SK-N-SH (cell line): ENCODE results near the gene TULP4. TPM values are rescaled to one million over a fixed set of nuclear protein-coding genes. Genes with fewer than 3 reads are reported as not detected.
"Not testable (repeated sequence)": the region's sequence is repeated elsewhere in the genome, so short reads cannot be mapped to it uniquely, and the experiment has no call there.

Source experiments
- CTCF ChIA-PET: fragments of 300-600, 350-600 bp; formaldehyde crosslinking; extraction: SDS; loops from one replicate; lab custom pipeline; 2021; lab: Yijun Ruan, JAX
- POLR2A ChIA-PET: fragments of 350-600 bp; sonication (Branson Sonifier 250); formaldehyde crosslinking; extraction: SDS; loops from one replicate; lab custom pipeline; 2020; ENCODE audit warnings: antibody characterized with exemption, inconsistent platforms; lab: Yijun Ruan, JAX
- DNase-seq: peaks from one replicate; pipeline ENCODE4 v3.0.0; 2012
- H2AFZ ChIP-seq: fragments of 200-600 bp; sonication (generic); 2 replicates; pipeline ENCODE4 v1.8.1; 2016; ENCODE audit warnings: antibody characterized with exemption, mild to moderate bottlenecking, low read depth
- H3F3A ChIP-seq: fragments of 200-600 bp; sonication (generic); replicated peaks from 2 replicates; pipeline ENCODE3; 2016; ENCODE audit warnings: antibody characterized with exemption, mild to moderate bottlenecking; ENCODE audit not compliant: insufficient read depth
- H3K27ac ChIP-seq, 2 experiments: fragments of 200-500 bp in 1 of 2; fragments of 200-600 bp in 1 of 2; sonication (Bioruptor generic) in 1 of 2; sonication (generic), shearing (Covaris generic) in 1 of 2; 2 replicates each; pipeline versions ENCODE4 v1.5.1 to v1.6.1; 2014 to 2016; ENCODE audit warnings: low read depth in 2 of 2, inconsistent platforms in 1 of 2, low read length in 1 of 2, mild to moderate bottlenecking in 1 of 2, mixed read lengths in 1 of 2
- H3K27me3 ChIP-seq: fragments of 200-600 bp; sonication (generic), shearing (Covaris generic); 2 replicates; pipeline ENCODE4 v1.6.1; 2016; ENCODE audit warnings: mixed run types; ENCODE audit not compliant: insufficient read depth
- H3K36me3 ChIP-seq, 2 experiments: fragments of 200-500 bp in 1 of 2; fragments of 200-600 bp in 1 of 2; sonication (Bioruptor generic) in 1 of 2; sonication (generic) in 1 of 2; replicated peaks in 1 of 2; 2 replicates each; pipeline versions ENCODE3 to v1.5.1; 2014 to 2016; ENCODE audit warnings: low read length in 1 of 2, mild to moderate bottlenecking in 1 of 2; ENCODE audit not compliant: insufficient read depth in 2 of 2, control insufficient read depth in 1 of 2
- H3K4me1 ChIP-seq, 2 experiments: fragments of 200-500 bp in 1 of 2; fragments of 200-600 bp in 1 of 2; sonication (Bioruptor generic) in 1 of 2; sonication (generic), shearing (Covaris generic) in 1 of 2; 2 replicates each; pipeline versions ENCODE4 v1.5.1 to v1.6.1; 2014 to 2016; ENCODE audit warnings: low read depth in 1 of 2, low read length in 1 of 2, mixed run types in 1 of 2; ENCODE audit not compliant: insufficient read depth in 2 of 2, control insufficient read depth in 1 of 2
- H3K4me2 ChIP-seq: fragments of 200-600 bp; sonication (generic), shearing (Covaris generic); 2 replicates; pipeline ENCODE4 v1.6.1; 2017; ENCODE audit warnings: mixed run types
- H3K4me3 ChIP-seq, 2 experiments: fragments of 200-500 bp in 1 of 2; fragments of 200-600 bp in 1 of 2; sonication (Bioruptor generic) in 1 of 2; sonication (generic), shearing (Covaris generic) in 1 of 2; 2 replicates each; pipeline versions ENCODE4 v1.5.1 to v1.8.1; 2014 to 2016; ENCODE audit warnings: low read depth in 2 of 2, inconsistent platforms in 1 of 2, low read length in 1 of 2, mild to moderate bottlenecking in 1 of 2, mixed read lengths in 1 of 2, moderate library complexity in 1 of 2
- H3K79me2 ChIP-seq: fragments of 200-600 bp; sonication (generic); 2 replicates; pipeline ENCODE4 v1.8.1; 2017; ENCODE audit warnings: mild to moderate bottlenecking; ENCODE audit not compliant: insufficient read depth
- H3K9ac ChIP-seq: fragments of 200-600 bp; sonication (generic); 2 replicates; pipeline ENCODE4 v1.6.1; 2017; ENCODE audit warnings: mixed run types
- H3K9me2 ChIP-seq: fragments of 200-600 bp; sonication (generic); 2 replicates; pipeline ENCODE4 v1.6.1; 2017; ENCODE audit warnings: mixed run types
- H3K9me3 ChIP-seq: fragments of 200-600 bp; sonication (generic); 2 replicates; pipeline ENCODE4 v1.6.1; 2017; ENCODE audit warnings: mixed run types, mild to moderate bottlenecking, moderate library complexity
- H4K20me1 ChIP-seq: fragments of 200-600 bp; sonication (generic); 2 replicates; pipeline ENCODE4 v1.6.1; 2017; ENCODE audit warnings: mild to moderate bottlenecking, mixed run types; ENCODE audit not compliant: insufficient read depth
- EZH2phosphoT487 ChIP-seq: fragments of 200-600 bp; sonication (generic); IDR thresholded peaks from 2 replicates; pipeline ENCODE4 v1.6.1; 2017; ENCODE audit warnings: low read depth, mixed run types, mild to moderate bottlenecking, antibody characterized with exemption, moderate library complexity, borderline replicate concordance
- GATA2 ChIP-seq: sonication (generic); formaldehyde crosslinking; IDR thresholded peaks from 2 replicates; pipeline ENCODE4 v1.5.0; 2020; ENCODE audit warnings: mild to moderate bottlenecking, missing genetic modification reagents
- NRF1 ChIP-seq: IDR thresholded peaks from 2 replicates; pipeline ENCODE4 v1.6.1; 2012; ENCODE audit warnings: low read depth, mild to moderate bottlenecking, low read length
- POLR2AphosphoS5 ChIP-seq: IDR thresholded peaks from 2 replicates; pipeline ENCODE4 v1.6.1; 2012; ENCODE audit warnings: low read depth, low read length
- RXRA ChIP-seq: IDR thresholded peaks from 2 replicates; pipeline ENCODE4 v1.4.0; 2012; ENCODE audit warnings: low read depth, mild to moderate bottlenecking, borderline replicate concordance
- TCF12 ChIP-seq: IDR thresholded peaks from 2 replicates; pipeline ENCODE4 v1.4.0; 2012
- TEAD4 ChIP-seq: IDR thresholded peaks from 2 replicates; pipeline ENCODE4 v1.4.0; 2012; ENCODE audit warnings: mild to moderate bottlenecking, borderline replicate concordance; ENCODE audit not compliant: insufficient read depth
- WGBS: methylation state at CpG from one replicate; pipeline ENCODE4 v1.1.6; 2017; ENCODE audit warnings: low lambda C conversion rate; 5-methylcytosine and 5-hydroxymethylcytosine counted together
- polyA plus RNA-seq, 3 experiments: library from polyadenylated mRNA; depleted of rRNA; stranded (reverse); fragments of >200 nt; gene quantifications; 2 replicates each; pipeline ENCODE4 v1.2.3, GENCODE V29; 2012
- TF ChIP-seq, protein P1 (sequence below): fragments of 200-600 bp; sonication (generic); IDR thresholded peaks from 2 replicates; pipeline ENCODE4 v1.6.1; 2017; ENCODE audit warnings: antibody characterized with exemption, mild to moderate bottlenecking, moderate library complexity
- TF ChIP-seq, protein P2 (sequence below): IDR thresholded peaks from 2 replicates; pipeline ENCODE4 v1.6.1; 2012; ENCODE audit warnings: mild to moderate bottlenecking, low read depth, low read length, moderate library complexity
- TF ChIP-seq, protein P3 (sequence below): fragments of 150-350 bp; IDR thresholded peaks from 2 replicates; pipeline ENCODE4 v1.6.1; 2017; ENCODE audit warnings: antibody characterized with exemption, low read length, low read depth, borderline replicate concordance
- TF ChIP-seq, protein P4 (sequence below): IDR thresholded peaks from 2 replicates; pipeline ENCODE4; 2012
- TF ChIP-seq, protein P5 (sequence below): IDR thresholded peaks from 2 replicates; pipeline ENCODE4 v1.4.0; 2012; ENCODE audit warnings: low read depth, borderline replicate concordance

TULP4 gene
- polyA plus RNA-seq, 1 of the 3 experiments (the other 2 are of a cell fraction): 5.9 TPM

DNA sequence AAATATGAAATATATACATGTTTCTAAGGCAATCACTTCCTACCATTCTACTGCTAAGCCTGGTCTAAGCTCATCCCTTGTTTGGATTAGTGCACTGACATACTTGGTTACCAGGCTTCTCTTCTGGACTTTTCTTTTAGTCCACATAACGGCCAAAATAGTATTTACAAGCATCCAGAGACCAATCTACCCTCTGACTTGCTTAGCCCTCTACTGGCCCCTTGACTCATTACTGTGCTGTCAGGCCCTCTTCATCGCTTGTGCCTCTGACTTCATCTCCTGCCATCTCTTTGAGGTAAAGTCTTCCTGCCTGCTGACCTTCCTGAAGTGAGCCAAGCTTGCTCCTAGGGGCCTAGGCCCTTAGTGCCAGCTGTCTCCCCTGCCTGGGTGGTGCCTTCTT lies 35.1 kb downstream of the TULP4 start:
- Histone ChIP-seq H3K79me2 (peaks cover 48% of the 10 kb centered on the region), H2AFZ (no peak overlapping the region), H3K4me2 (no peak overlapping the region), H3K36me3 (peaks cover 3 to 15% of the 10 kb centered on the region in 2 experiments), H3K4me1 (no peaks in the 10 kb centered on the region), H3K4me3 (no peak overlapping the region), H3K27me3 (no peaks in the 10 kb centered on the region), H4K20me1 (no peaks in the 10 kb centered on the region), H3K9ac (no peak overlapping the region), H3K27ac (no peak overlapping the region), H3K9me2 (no peaks in the 10 kb centered on the region), H3F3A (peaks cover under 1% of the 10 kb centered on the region), H3K9me3 (peaks cover 6% of the 10 kb centered on the region; the same call in 1 of the 2 replicates)
- ChIA-PET CTCF (interaction anchor here (0.7 kb wide), 1 partner anchor 172 kb away, joined by 3 read pairs; no protein-coding TSS in a partner anchor), POLR2A (no interaction called here)
- no peak for DNase-seq
- 96% methylated on average over 2 of the region's 2 CpGs for WGBS
- TF ChIP-seq, protein P1, sequence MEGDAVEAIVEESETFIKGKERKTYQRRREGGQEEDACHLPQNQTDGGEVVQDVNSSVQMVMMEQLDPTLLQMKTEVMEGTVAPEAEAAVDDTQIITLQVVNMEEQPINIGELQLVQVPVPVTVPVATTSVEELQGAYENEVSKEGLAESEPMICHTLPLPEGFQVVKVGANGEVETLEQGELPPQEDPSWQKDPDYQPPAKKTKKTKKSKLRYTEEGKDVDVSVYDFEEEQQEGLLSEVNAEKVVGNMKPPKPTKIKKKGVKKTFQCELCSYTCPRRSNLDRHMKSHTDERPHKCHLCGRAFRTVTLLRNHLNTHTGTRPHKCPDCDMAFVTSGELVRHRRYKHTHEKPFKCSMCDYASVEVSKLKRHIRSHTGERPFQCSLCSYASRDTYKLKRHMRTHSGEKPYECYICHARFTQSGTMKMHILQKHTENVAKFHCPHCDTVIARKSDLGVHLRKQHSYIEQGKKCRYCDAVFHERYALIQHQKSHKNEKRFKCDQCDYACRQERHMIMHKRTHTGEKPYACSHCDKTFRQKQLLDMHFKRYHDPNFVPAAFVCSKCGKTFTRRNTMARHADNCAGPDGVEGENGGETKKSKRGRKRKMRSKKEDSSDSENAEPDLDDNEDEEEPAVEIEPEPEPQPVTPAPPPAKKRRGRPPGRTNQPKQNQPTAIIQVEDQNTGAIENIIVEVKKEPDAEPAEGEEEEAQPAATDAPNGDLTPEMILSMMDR: no peak
- TF ChIP-seq, protein P2, sequence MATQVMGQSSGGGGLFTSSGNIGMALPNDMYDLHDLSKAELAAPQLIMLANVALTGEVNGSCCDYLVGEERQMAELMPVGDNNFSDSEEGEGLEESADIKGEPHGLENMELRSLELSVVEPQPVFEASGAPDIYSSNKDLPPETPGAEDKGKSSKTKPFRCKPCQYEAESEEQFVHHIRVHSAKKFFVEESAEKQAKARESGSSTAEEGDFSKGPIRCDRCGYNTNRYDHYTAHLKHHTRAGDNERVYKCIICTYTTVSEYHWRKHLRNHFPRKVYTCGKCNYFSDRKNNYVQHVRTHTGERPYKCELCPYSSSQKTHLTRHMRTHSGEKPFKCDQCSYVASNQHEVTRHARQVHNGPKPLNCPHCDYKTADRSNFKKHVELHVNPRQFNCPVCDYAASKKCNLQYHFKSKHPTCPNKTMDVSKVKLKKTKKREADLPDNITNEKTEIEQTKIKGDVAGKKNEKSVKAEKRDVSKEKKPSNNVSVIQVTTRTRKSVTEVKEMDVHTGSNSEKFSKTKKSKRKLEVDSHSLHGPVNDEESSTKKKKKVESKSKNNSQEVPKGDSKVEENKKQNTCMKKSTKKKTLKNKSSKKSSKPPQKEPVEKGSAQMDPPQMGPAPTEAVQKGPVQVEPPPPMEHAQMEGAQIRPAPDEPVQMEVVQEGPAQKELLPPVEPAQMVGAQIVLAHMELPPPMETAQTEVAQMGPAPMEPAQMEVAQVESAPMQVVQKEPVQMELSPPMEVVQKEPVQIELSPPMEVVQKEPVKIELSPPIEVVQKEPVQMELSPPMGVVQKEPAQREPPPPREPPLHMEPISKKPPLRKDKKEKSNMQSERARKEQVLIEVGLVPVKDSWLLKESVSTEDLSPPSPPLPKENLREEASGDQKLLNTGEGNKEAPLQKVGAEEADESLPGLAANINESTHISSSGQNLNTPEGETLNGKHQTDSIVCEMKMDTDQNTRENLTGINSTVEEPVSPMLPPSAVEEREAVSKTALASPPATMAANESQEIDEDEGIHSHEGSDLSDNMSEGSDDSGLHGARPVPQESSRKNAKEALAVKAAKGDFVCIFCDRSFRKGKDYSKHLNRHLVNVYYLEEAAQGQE: no peak
- TF ChIP-seq POLR2AphosphoS5: no peak
- TF ChIP-seq, protein P3, sequence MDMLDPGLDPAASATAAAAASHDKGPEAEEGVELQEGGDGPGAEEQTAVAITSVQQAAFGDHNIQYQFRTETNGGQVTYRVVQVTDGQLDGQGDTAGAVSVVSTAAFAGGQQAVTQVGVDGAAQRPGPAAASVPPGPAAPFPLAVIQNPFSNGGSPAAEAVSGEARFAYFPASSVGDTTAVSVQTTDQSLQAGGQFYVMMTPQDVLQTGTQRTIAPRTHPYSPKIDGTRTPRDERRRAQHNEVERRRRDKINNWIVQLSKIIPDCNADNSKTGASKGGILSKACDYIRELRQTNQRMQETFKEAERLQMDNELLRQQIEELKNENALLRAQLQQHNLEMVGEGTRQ: no peak
- TF ChIP-seq GATA2 (CRISPR knock-in tag): no peak
- TF ChIP-seq TEAD4: no peak
- TF ChIP-seq EZH2phosphoT487: no peak
- no peak for TF ChIP-seq NRF1
- TF ChIP-seq TCF12: no peak
- TF ChIP-seq, protein P4, sequence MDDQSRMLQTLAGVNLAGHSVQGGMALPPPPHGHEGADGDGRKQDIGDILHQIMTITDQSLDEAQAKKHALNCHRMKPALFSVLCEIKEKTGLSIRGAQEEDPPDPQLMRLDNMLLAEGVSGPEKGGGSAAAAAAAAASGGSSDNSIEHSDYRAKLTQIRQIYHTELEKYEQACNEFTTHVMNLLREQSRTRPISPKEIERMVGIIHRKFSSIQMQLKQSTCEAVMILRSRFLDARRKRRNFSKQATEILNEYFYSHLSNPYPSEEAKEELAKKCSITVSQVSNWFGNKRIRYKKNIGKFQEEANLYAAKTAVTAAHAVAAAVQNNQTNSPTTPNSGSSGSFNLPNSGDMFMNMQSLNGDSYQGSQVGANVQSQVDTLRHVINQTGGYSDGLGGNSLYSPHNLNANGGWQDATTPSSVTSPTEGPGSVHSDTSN: no peak
- TF ChIP-seq RXRA: no peak
- TF ChIP-seq, protein P5, sequence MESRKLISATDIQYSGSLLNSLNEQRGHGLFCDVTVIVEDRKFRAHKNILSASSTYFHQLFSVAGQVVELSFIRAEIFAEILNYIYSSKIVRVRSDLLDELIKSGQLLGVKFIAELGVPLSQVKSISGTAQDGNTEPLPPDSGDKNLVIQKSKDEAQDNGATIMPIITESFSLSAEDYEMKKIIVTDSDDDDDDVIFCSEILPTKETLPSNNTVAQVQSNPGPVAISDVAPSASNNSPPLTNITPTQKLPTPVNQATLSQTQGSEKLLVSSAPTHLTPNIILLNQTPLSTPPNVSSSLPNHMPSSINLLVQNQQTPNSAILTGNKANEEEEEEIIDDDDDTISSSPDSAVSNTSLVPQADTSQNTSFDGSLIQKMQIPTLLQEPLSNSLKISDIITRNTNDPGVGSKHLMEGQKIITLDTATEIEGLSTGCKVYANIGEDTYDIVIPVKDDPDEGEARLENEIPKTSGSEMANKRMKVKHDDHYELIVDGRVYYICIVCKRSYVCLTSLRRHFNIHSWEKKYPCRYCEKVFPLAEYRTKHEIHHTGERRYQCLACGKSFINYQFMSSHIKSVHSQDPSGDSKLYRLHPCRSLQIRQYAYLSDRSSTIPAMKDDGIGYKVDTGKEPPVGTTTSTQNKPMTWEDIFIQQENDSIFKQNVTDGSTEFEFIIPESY: no peak

DNA sequence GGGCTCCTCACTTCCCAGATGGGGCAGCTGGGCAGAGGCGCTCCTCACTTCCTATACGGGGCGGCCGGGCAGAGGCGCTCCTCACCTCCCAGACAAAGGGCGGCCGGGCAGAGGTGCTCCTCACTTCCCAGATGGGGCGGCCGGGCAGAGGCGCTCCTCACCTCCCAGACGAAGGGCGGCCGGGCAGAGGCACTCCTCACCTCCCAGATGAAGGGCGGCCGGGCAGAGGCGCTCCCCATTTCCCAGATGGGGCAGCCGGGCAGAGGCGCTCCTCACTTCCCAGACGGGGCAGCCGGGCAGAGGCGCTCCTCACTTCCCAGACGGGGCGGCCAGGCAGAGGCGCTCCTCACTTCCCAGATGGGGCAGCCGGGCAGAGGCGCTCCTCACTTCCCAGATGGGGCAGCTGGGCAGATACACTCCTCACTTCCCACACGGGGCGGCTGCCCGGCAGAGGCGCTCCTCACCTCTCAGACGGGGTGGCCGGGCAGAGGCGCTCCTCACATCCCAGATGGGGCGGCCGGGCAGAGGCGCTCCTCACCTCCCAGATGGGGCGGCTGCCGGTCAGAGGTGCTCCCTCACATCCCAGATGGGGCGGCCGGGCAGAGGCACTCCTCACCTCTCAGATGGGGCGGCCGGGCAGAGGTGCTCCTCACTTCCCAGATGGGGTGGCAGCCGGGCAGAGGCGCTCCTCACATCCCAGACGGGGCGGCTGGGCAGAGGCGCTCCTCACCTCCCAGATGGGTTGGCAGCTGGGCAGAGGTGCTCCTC lies 36.7 kb downstream of the TULP4 start:
- H3K9ac ChIP-seq, H3K27ac ChIP-seq, H3K4me1 ChIP-seq, H4K20me1 ChIP-seq, H3K4me2 ChIP-seq, H2AFZ ChIP-seq, H3K9me3 ChIP-seq, POLR2A ChIA-PET, H3K27me3 ChIP-seq, DNase-seq, H3F3A ChIP-seq, H3K4me3 ChIP-seq, CTCF ChIA-PET, H3K9me2 ChIP-seq: not testable (repeated sequence)
- Histone ChIP-seq H3K79me2 (peaks cover 45% of the 10 kb centered on the region), H3K36me3 (peaks cover 3 to 18% of the 10 kb centered on the region in 2 experiments)
- WGBS: 82% methylated on average over 13 of the region's 47 CpGs
